SK-N-SH (cell line): ENCODE measurements around the gene HYAL3. TPM values are rescaled to one million over a fixed set of nuclear protein-coding genes. Genes with fewer than 3 reads are reported as not detected.

Source experiments
- CHD2 ChIP-seq: fragments of 150-350 bp; IDR thresholded peaks from 2 replicates; pipeline ENCODE4 v1.6.1; 2018; ENCODE audit warnings: low read length; ENCODE audit not compliant: partially characterized antibody
- CTCF ChIP-seq: fragments of 200-600 bp; sonication (generic); IDR thresholded peaks from 2 replicates; pipeline ENCODE4 v1.6.1; 2017; ENCODE audit warnings: antibody characterized with exemption, mild to moderate bottlenecking, moderate library complexity
- FOSL2 ChIP-seq: IDR thresholded peaks from 2 replicates; pipeline ENCODE4 v1.4.0; 2012; ENCODE audit warnings: low read depth, mild to moderate bottlenecking, moderate library complexity, borderline replicate concordance
- FOXM1 ChIP-seq: IDR thresholded peaks from 2 replicates; pipeline ENCODE4 v1.4.0; 2012; ENCODE audit warnings: low read depth, mild to moderate bottlenecking
- GABPA ChIP-seq: IDR thresholded peaks from 2 replicates; pipeline ENCODE4 v1.4.0; 2012; ENCODE audit warnings: low read depth, mild to moderate bottlenecking
- GATA2 ChIP-seq: sonication (generic); formaldehyde crosslinking; IDR thresholded peaks from 2 replicates; pipeline ENCODE4 v1.5.0; 2020; ENCODE audit warnings: mild to moderate bottlenecking, missing genetic modification reagents
- MEF2A ChIP-seq: IDR thresholded peaks from 2 replicates; pipeline ENCODE4 v1.4.0; 2012; ENCODE audit warnings: low read depth, borderline replicate concordance
- MXI1 ChIP-seq: IDR thresholded peaks from 2 replicates; pipeline ENCODE4 v1.6.1; 2012; ENCODE audit warnings: mild to moderate bottlenecking, low read depth, low read length, improper control_type of control experiment
- NFIC ChIP-seq: IDR thresholded peaks from 2 replicates; pipeline ENCODE4 v1.4.0; 2012; ENCODE audit warnings: borderline replicate concordance
- POLR2AphosphoS5 ChIP-seq: IDR thresholded peaks from 2 replicates; pipeline ENCODE4 v1.6.1; 2012; ENCODE audit warnings: low read depth, low read length
- RFX5 ChIP-seq: IDR thresholded peaks from 2 replicates; pipeline ENCODE4 v1.6.1; 2012; ENCODE audit warnings: mild to moderate bottlenecking, improper control_type of control experiment, low read length
- RXRA ChIP-seq: IDR thresholded peaks from 2 replicates; pipeline ENCODE4 v1.4.0; 2012; ENCODE audit warnings: low read depth, mild to moderate bottlenecking, borderline replicate concordance
- SIN3A ChIP-seq: IDR thresholded peaks from 2 replicates; pipeline ENCODE4 v1.6.1; 2012; ENCODE audit warnings: low read depth, mild to moderate bottlenecking, low read length, moderate library complexity, borderline replicate concordance
- SMC3 ChIP-seq: IDR thresholded peaks from 2 replicates; pipeline ENCODE4 v1.6.1; 2012; ENCODE audit warnings: low read depth, low read length, improper control_type of control experiment
- TCF12 ChIP-seq: IDR thresholded peaks from 2 replicates; pipeline ENCODE4 v1.4.0; 2012
- USF1 ChIP-seq: IDR thresholded peaks from 2 replicates; pipeline ENCODE4 v1.4.0; 2012; ENCODE audit warnings: low read depth, borderline replicate concordance
- YY1 ChIP-seq: IDR thresholded peaks from 2 replicates; pipeline ENCODE4 v1.4.0; 2012; ENCODE audit warnings: low read depth, mild to moderate bottlenecking
- polyA plus RNA-seq, 3 experiments: library from polyadenylated mRNA; depleted of rRNA; stranded (reverse); fragments of >200 nt; gene quantifications; 2 replicates each; pipeline ENCODE4 v1.2.3, GENCODE V29; 2012
- TF ChIP-seq, protein P1 (sequence below): IDR thresholded peaks from 2 replicates; pipeline ENCODE4 v1.6.1; 2012; ENCODE audit warnings: mild to moderate bottlenecking, low read depth, low read length, moderate library complexity
- TF ChIP-seq, protein P2 (sequence below): IDR thresholded peaks from 2 replicates; pipeline ENCODE4 v1.4.0; 2012; ENCODE audit warnings: low read depth, borderline replicate concordance
- TF ChIP-seq, protein P3 (sequence below): fragments of 150-350 bp; IDR thresholded peaks from 2 replicates; pipeline ENCODE4 v1.6.1; 2017; ENCODE audit warnings: antibody characterized with exemption, low read length, low read depth, borderline replicate concordance

HYAL3 gene
- polyA plus RNA-seq, 1 of the 3 experiments (the other 2 are of a cell fraction), result 7.8 TPM

DNA sequence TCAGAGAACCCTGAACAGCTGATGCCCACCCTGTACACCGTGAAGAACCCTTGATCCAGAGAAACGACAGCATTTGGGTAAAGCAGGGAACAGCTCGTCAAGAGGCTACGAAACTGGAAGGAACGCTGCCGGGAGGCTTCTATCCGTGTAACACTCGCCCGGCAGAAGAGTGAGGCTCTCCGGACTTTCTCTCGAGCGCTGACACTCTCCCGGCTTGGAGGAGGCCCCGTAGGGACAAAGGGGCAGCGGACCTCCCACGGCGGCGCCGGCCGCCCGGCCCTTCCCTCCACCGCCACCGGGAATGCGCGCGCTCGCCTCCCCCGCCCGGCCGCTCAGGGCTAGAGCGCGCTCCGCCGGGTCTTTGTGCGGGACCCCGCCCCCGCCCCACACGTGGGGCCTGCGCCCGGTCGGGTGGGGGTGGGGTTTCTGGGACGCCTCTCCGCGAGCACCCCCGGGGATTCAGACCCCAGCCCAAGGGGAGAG, 21.7 kb upstream of the HYAL3 start (continued):
- TF ChIP-seq RFX5 (no peak), SIN3A (peak; percentile 61; the same call in 1 of the 2 replicates), SMC3 (no peak), FOSL2 (no peak), GABPA (no peak), RXRA (no peak), POLR2AphosphoS5 (no peak), CTCF (no peak), TCF12 (no peak), CHD2 (peak; percentile 31), MEF2A (no peak), YY1 (no peak), GATA2 (no peak), NFIC (no peak), FOXM1 (no peak), MXI1 (peak; percentile 85), USF1 (peak; percentile 64; the same call in 1 of the 2 replicates)
- TF ChIP-seq, protein P1, sequence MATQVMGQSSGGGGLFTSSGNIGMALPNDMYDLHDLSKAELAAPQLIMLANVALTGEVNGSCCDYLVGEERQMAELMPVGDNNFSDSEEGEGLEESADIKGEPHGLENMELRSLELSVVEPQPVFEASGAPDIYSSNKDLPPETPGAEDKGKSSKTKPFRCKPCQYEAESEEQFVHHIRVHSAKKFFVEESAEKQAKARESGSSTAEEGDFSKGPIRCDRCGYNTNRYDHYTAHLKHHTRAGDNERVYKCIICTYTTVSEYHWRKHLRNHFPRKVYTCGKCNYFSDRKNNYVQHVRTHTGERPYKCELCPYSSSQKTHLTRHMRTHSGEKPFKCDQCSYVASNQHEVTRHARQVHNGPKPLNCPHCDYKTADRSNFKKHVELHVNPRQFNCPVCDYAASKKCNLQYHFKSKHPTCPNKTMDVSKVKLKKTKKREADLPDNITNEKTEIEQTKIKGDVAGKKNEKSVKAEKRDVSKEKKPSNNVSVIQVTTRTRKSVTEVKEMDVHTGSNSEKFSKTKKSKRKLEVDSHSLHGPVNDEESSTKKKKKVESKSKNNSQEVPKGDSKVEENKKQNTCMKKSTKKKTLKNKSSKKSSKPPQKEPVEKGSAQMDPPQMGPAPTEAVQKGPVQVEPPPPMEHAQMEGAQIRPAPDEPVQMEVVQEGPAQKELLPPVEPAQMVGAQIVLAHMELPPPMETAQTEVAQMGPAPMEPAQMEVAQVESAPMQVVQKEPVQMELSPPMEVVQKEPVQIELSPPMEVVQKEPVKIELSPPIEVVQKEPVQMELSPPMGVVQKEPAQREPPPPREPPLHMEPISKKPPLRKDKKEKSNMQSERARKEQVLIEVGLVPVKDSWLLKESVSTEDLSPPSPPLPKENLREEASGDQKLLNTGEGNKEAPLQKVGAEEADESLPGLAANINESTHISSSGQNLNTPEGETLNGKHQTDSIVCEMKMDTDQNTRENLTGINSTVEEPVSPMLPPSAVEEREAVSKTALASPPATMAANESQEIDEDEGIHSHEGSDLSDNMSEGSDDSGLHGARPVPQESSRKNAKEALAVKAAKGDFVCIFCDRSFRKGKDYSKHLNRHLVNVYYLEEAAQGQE, result no peak
- TF ChIP-seq, protein P2, sequence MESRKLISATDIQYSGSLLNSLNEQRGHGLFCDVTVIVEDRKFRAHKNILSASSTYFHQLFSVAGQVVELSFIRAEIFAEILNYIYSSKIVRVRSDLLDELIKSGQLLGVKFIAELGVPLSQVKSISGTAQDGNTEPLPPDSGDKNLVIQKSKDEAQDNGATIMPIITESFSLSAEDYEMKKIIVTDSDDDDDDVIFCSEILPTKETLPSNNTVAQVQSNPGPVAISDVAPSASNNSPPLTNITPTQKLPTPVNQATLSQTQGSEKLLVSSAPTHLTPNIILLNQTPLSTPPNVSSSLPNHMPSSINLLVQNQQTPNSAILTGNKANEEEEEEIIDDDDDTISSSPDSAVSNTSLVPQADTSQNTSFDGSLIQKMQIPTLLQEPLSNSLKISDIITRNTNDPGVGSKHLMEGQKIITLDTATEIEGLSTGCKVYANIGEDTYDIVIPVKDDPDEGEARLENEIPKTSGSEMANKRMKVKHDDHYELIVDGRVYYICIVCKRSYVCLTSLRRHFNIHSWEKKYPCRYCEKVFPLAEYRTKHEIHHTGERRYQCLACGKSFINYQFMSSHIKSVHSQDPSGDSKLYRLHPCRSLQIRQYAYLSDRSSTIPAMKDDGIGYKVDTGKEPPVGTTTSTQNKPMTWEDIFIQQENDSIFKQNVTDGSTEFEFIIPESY, result no peak
- TF ChIP-seq, protein P3, sequence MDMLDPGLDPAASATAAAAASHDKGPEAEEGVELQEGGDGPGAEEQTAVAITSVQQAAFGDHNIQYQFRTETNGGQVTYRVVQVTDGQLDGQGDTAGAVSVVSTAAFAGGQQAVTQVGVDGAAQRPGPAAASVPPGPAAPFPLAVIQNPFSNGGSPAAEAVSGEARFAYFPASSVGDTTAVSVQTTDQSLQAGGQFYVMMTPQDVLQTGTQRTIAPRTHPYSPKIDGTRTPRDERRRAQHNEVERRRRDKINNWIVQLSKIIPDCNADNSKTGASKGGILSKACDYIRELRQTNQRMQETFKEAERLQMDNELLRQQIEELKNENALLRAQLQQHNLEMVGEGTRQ, result no peak
